DMS 273 (cell line): ENCODE measurements around the gene PSMB7.

Experiments used
- DNase-seq: peaks from one replicate; lab custom pipeline; 2025; ENCODE audit not compliant: unreplicated experiment; lab: John Stamatoyannopoulos, UW

PSMB7 gene

DNA sequence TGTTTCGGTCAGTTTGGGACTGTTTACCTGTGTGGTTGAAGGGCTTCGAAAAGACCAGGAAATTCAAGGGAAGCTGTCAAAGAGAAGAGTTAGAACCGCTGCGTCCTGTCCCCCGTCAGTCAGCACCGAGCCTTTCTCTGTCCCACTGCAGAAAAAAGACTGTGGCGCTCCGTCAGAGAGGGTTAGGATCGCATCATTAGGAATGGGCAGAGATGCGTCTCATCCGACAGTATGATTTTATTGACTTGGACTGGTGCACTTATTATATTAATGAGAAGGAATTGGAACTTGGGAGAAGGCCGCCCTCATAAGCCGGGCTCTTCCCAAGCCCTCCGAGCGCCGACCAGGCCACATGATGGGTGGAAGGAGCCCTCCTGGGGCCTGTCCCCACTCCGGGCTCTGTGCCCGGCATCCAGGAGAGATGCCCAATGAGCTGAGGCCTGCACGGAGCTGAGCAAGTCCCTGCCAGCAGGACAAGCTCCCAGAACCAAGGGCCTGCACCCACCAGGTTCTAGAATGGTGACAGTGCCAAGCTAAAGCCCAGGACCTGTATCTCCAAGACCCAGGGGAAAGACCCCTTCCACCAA lies 85.9 kb downstream of the PSMB7 start:
- no peak for DNase-seq

DNA sequence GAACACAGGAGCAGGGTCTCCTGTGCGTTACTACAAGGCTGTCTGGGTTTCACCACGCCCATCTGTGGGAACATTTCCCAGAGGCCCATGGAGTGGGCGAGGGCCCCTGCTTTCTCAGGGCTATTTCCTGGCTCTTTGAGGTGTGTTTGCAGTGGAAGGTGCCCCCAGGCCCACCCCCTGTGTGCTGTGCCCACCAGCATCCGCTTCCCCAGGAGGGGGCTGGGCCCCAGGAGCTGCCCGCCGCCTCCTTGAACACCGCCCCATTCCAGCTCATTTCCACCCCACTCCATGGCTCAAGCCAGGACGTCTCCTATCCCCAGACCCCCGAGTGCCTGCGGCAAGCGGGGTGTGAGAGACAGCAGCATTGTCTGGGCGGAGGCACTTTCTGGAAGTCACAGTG lies 87.0 kb downstream of the PSMB7 start:
- DNase-seq = no peak

DNA sequence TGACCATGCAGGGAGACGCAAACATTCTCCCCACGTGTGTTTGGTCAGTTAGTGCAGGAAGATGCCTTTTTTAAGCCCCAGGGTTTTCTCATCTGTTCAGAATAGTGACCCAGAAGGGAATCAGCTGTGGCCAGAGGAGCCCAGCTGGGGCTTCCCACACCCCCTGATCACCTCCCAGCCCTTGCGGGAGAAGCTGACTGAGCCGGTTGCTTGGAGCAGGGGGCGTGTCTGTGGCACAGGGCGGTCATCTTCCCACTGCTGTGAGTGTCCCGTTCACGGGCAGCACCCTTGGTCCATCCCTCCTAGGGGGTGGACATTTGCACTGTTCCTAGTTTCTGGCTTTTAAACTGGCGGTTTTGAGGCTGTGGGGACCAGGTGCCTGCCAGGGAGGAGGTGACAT lies 87.8 kb downstream of the PSMB7 start:
- no peak for DNase-seq

DNA sequence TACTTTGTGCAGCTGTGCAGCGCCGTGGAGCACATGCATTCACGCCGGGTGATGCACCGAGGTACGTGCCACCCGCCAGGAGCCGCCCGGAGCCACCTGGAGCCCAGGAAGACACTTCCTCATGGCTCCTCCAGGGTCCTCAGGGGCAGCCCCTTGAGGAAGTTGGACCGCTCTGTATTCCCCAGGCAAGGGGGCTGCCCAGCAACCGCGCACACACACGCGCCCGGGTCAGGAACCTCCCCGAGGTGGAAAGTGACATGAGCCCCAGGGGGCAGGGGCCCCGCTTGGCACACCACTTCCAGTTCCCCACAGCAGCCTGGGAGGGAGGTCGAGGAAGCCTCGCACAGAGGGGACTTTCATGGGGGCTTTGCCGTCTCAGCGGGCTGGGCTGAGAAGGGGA lies 88.9 kb downstream of the PSMB7 start:
- DNase-seq = no peak

DNA sequence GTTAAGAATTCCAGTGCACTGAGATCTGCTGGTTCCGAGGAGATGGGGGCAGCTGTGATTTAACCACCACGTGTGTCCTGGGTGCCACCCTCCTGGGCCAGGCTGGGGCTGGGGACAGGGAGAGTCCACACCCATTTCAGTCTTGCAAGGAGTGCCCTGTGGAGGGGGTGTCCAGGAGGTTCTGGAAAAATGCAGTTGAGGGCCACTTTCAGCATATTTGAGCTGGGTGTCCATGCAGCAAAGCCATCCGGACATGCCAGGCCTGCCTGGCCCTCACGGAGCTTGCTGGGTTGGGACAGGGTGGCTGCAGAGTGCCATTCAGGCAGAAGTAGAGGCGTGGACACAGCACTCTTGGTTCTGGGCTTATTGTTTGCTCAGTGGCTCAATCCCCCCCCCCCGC lies 89.4 kb downstream of the PSMB7 start:
- DNase-seq = no peak

DNA sequence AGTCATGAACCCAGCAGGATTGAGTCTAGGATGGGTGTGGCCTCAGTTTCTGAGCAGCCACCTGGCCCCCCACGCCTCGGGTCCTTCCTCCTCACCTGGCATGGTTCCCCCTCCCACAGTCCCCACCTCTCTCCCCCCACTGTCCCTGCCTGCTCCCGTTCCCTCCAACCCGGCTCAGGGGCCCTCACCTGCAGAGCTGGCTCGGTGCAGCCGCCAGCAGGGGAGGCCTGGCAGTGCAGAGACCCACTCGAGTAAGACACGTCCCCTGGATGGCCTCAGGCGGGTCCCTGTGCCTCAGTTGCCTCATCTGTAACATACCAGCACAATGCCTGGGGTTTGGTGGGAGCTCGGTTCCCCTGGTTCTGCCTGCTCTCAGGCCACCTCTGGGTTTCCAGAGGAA lies 91.3 kb downstream of the PSMB7 start:
- DNase-seq = no peak

DNA sequence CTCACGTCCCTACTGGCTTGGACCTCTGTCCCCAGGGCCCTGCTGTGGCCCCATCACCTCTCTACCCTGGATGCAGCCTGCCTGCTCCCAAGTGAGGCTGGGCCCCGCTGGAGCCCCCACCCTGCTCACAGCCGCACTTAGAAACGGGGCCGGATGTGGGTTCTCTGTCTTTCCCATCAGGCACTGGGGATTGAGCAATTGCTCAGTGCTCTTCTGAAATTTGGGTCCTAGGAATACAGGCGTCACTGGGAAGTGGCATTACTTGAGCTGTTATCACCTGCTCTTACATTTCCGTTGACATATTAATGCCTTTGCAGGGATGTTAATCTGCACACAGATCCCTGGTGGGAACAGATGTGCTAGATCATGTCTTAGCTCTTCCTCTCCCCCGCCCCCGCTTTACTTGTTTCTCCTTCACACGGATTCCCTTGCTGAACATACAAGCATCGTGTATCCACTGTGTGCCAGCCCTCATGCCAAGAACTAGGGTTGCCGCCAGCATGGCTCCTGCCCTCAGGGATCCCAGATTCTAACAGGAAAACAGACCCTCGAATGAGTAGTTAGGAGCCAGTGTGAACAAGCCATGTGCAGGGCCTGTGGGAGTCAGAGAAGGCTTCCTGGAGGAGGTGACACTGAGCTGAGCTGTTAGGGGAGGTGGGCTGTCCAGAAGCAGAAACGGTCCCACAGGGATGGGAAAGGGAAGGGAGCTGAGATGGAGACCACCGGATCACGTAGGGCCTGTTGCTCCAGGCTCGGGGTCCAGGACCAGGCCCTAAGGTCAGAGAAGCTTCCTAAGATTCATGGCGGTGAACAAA lies 92.4 kb downstream of the PSMB7 start:
- DNase-seq = no peak

DNA sequence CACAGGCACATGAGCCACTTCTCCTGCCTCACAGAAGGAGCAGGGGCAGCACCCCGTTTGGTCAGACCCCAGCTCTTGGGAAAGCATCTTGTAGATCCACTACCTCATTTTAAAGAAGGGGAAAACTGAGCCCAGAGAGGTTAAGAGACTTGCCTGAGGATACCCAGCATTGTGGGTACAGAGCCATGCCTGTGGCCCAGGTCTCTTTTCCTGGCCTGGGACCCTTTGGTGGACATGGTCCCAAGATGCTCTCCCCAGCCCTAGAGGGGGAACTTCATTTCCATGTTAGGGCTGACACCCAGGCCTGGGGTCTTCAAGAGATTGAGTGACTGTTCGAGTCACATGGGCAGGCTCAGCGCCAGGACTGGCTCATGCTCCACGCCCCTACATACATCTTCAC lies 93.3 kb downstream of the PSMB7 start:
- no peak for DNase-seq

DNA sequence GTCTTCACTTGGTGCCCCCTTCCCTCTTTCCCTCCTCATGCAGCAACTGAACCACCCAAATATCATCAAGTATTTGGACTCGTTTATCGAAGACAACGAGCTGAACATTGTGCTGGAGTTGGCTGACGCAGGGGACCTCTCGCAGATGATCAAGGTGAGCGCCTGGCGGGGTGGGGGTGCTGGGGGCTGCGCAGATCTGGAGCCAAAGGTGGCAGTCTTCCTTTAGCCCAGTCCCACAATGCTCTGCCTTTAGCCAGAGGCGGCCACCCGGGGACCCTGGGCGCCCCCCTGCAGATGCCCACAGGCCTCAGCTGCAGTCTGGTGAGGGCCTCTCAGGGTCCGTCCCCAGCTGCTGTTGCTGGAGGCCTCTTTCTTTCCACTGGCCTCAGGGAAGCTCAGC lies 93.8 kb downstream of the PSMB7 start:
- no peak for DNase-seq

DNA sequence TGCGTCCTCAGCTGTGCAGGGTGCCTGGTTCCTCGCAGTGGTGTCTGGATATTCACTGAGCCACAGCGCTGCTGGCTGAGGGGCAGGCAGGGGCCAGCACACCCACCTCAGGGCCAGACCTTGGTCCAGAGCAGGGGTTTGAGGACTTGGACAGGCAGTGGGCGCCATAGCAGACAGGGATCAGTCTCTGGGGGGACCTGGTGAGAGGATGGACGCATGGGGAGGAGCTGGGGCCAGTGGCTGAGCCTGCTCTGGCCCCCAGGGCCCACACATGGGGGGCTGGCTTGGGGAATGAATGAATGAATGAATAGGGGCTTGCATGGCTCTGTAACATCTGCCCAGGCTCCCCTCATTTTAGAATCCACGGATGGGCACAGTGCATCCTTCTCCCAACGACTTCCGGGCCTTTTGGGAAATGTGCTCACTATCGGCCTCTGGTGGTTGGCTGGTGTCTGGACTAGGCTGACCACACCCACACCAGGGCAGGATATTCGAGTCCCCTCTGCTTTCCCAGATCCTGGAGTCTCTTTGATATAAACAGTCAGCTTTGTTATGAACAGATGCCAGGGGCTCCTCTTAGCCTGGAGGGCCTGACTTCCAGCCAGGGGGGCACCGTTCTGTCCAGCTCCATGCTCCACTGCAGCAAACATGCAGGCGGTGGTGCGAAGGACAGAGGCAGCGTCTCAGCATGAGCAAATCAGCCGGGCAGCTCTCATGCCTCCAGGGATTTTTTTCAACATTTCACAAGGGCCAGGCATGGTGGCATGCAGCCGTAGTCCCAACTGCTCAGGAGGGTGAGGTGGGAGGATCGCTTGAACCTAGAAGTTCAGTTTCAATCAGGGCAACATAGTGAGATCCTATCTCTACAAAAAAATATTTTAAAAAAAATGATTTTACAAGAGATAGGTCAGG lies 94.9 kb downstream of the PSMB7 start:
- DNase-seq = peak; percentile 81

DNA sequence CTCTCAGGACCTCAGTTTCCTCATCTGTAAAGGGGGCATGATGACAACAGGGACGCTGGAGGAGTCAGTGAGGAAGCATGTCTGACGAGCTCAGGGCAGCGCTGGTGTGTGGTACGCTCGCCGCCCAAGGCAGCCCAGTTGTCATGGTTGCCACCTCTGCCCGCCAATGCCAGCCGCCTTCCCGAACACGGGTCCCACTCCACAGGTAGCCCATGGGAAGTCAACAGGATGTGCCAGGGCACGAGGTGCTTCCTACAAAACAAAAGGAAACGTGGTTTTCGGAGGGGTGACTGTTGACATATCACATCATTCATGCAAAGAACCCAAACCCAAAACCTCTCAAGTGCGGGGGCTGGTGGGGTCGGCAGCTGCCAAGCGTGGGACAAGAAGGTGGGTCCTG lies 99.4 kb downstream of the PSMB7 start:
- no peak for DNase-seq

DNA sequence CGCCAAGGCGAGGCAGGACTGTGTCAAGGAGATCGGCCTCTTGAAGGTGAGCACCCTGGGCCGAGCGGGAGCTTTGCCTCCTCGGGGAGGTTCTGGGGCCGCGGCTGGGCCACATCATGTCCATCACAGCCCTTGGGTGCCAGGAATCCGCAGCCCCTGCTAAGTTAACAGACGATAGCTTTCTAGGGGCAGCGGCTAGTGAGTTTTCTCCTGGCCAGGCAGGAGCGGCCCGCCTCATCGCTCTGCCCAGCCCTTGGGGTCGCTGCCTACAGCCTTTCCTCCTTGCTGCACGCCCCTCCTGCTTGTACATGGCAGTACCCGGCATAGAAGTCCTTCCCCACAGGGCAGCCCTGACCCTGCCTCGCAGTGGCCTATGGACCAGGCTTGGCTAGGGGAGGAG lies 101.3 kb downstream of the PSMB7 start:
- DNase-seq = no peak

DNA sequence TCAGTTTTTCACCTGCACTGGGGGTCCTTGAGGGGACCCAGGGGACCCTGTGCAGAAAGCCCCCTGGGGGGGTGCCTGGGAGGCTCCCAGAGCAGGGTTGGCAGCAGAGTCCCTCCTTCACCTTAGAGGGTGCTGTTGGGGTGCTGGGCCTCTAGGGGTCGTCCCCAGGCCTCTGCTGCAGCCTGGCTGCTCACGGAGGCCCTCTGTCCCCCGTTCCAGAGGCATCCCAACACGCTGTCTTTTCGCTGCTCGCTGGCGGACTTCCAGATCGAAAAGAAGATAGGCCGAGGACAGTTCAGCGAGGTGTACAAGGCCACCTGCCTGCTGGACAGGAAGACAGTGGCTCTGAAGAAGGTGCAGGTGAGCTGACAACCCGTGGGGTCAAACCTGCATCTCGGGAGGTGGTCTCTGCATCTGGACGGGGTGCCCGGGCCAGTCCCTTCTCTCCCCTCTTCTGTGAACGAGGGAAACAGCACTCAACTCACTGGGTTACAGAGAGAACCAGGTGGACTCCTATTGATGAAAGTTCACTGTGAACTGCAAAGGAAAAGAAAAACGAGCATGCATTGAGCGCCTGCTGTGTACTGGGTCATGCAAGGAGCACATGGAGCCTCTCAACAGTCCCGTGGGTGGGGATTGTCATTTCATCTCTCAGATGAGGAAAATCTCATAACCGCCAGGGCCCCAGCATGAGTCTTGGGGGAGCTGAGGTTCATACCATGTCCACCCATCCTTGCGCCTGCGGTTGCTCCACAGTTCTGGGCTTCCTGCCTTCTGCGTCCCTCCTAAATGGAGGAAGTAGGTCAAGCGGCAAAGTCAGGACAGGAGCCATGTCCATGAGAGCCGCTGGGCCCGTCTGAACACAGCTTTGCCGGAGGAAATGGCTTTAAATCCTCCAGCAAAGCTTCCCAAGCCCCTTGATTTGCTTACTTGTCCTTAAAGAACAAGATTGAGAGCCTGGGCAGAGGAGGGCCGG lies 102.7 kb downstream of the PSMB7 start:
- no peak for DNase-seq

DNA sequence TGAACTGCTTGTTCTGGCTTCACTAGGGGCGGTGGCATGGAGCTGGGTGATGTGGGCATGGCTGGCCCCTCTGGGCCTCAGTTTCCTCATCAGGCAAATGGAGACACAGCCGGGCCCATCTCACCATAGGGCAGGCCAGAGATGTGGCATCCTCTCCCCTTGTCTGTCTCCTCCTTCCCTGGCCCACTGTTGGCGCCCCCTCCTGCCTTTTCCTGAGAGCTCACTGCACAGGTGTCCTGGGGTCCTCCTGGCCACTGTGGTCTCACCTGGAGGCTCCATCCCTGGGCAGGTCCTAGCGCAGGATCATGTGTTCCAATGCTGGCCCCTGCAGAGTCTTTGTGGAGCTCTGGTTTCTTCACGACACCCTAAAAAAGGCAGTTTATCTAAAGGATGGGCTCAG lies 104.0 kb downstream of the PSMB7 start:
- DNase-seq = no peak

DNA sequence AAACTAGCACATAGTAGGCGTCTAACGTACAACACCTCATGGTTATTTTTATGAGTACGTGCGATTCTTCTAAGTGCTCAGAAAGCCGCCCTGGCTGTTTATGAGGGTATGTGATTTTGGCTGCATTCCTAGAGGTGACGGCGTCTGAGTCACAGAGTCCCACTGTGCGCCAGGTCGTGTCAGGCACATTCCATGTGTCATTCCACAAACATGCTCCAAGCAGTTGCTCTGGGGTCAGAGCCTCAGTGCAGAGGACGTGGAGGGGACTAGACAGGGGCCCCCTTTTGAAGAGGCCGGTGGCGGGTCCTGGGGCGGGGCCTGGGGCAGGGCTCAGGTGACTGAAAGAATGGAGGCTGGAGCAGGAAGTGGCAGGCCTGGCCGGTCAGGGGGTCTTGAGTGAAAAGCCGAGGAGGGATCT lies 105.6 kb downstream of the PSMB7 start:
- no peak for DNase-seq

DNA sequence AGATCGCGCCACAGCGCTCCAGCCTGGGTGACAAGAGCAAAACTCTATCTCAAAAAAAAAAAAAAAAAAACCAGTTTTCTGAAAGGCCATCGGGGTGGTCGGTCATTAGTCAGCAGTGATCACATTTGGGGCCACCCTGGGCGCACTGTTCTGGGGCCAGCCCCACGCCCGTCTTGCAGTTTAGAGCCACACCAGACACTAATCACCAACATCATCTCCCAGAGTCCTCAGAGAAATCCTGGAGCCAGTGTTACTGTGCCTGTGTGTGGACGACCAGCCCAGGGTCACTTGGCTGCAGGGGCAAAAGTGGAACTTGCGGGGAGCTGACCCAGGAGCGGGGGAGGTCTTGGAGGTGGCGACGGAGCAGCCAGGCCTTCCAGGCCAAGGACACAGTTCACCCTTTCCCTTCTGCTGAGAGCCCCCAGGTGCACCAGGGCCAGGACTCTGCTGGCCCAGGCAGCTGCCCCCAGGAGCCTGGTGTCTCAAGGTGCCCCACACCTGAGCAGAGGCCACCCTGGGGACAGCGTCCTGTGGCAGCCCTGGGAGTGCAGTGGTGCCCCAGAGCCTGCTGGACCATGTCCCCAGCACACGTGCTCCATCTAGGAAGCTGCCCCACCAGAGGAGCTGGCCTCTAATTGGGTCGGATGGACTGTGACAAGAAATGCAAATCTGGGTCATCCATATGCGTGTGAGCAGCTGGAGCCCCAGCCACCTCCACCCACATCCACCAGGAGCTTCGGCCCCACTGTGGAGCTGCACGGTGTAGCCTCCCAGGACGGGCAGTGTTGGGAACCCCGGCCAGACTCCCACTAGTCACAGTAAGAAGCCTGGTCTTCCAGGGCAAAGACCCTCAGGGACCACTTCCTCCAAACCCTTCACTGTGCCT lies 106.4 kb downstream of the PSMB7 start:
- DNase-seq = no peak

DNA sequence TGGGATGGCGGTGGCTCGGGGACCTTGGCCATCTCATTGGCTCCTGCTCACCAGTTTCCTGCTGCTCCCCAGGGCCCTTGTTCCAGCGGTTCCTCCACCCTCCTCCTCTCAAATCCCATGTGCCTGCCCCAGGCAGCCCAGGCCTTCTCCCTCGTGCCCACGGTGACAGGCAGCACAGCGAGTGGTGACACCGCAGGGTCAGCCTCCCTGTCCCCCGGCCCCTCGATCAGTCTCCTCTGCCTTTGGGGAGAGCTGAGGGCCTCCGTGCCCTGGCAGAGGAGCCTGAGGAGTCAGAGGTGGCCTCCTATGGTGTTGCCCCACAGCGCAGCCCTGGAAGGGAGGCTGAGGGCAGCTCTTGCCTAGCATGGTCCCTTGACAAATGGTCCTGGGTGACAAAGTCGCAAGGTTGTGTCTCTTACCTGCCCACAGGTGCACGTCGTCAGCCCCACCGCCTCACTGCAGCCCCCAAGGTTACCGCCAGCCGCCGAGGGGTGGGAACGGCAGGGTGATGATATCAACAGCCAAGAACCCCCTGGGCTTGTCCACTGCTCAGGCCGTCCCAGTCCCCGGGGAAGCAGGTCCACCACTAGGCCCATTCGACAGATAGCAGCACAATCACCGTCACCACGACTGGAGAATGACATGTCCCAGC lies 107.7 kb downstream of the PSMB7 start:
- no peak for DNase-seq

DNA sequence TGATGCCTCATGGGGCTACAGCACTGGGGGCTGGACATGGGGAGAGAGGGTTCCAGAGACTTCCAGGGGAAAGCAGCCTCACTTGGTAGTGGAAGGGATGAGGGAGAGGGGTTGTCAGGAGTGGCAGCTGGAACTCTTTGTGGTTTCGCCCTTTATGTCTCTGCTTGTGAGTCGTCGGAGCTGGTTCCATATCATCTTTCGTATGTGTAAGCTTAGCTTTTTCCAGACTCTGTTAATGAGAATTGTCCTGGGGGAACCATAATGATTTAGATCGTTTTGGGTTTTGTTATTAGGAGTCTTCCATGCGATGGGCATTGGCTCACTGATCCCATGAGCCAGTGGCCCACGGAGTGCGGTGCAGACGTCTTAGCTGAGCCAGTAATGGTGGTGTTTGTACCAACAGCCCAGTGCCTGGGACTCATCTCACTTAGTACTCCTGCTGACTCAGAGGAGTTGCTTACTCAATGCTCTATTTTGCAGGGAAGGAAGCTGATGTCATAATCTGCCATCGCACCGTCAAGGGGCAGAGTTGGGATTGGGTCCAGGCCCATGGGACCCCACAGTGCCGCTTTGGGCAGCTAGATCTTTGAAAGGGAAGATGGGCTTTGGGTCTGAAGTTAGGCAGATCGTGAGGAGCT lies 109.0 kb downstream of the PSMB7 start:
- no peak for DNase-seq

DNA sequence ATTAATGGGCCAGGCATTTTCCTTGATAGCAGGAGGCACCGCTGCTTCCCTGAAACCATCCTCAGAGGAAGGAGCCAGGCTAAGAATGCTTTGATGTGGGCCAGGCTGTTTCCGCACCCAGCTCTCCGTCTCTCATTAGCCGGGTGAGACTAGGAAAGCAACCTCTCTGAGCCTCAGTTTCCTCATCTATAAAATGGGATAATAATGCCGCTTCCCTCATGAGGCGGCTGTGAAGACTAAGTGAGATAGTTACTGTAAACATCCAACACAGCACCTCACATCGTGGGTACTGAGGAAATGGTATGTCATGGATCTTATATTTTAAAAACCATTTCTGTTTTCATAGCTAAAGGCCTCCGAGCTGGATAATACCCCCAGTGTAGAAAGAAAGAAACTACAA lies 111.0 kb downstream of the PSMB7 start:
- no peak for DNase-seq
